B cell (primary cell): ENCODE measurements around the gene COA5. TPM values are rescaled to one million over a fixed set of nuclear protein-coding genes. Genes with fewer than 3 reads are reported as not detected.

Experiments used
- ATAC-seq: fragments of 200-7000 bp; cut with Tn5 transposase; one replicate; pipeline ENCODE4 v1.10.0; 2021; ENCODE audit warnings: low read depth, mild to moderate bottlenecking, moderate number of reproducible peaks, moderate library complexity
- CTCF ChIA-PET: fragments of 350-600 bp; sonication (Branson Sonifier 250); formaldehyde crosslinking; loops from one replicate; lab custom pipeline; 2021; ENCODE audit warnings: antibody characterized with exemption, inconsistent platforms; lab: Charles Lee
- POLR2A ChIA-PET: fragments of 350-600 bp; sonication (Branson Sonifier 250); formaldehyde crosslinking; loops from one replicate; lab custom pipeline; 2021; ENCODE audit warnings: antibody characterized with exemption; lab: Charles Lee
- DNase-seq: peaks from one replicate; pipeline ENCODE4 v3.0.0; 2013
- H2AFZ ChIP-seq: 2 replicates; pipeline ENCODE4 v1.6.1; 2012; ENCODE audit warnings: mild to moderate bottlenecking, low read depth, low read length; ENCODE audit not compliant: insufficient read depth, poor library complexity, severe bottlenecking
- H3K27ac ChIP-seq, 2 donors: 1 replicate in 1 of 2; 2 replicates in 1 of 2; pipeline ENCODE4 v1.5.1; 2012 to 2013; ENCODE audit warnings: low read length in 2 of 2, mild to moderate bottlenecking in 2 of 2, moderate library complexity in 1 of 2
- H3K27me3 ChIP-seq, 4 experiments: fragments of 200-600 bp in 1 of 4; sonication (generic) in 1 of 4; replicated peaks in 1 of 4; 1 replicate in 2 of 4; 2 replicates in 2 of 4; pipeline versions ENCODE4 v1.6.1 to v1.7.0; 2013 to 2016; ENCODE audit warnings: low read length in 3 of 4, mild to moderate bottlenecking in 2 of 4, mixed read lengths in 1 of 4, moderate library complexity in 1 of 4; ENCODE audit not compliant: insufficient read depth in 4 of 4, control insufficient read depth in 3 of 4; ENCODE audit errors: control extremely low read depth in 1 of 4
- H3K36me3 ChIP-seq, 2 experiments: replicated peaks in 1 of 2; 1 replicate in 1 of 2; 2 replicates in 1 of 2; pipeline versions ENCODE4 v1.6.1 to v1.7.1; 2013; ENCODE audit warnings: low read length in 1 of 2; ENCODE audit not compliant: insufficient read depth in 2 of 2, control insufficient read depth in 1 of 2; ENCODE audit errors: control extremely low read depth in 1 of 2, extremely low read depth in 1 of 2
- H3K4me1 ChIP-seq, 2 donors: fragments of 200-600 bp in 1 of 2; sonication (generic) in 1 of 2; 1 replicate in 1 of 2; 2 replicates in 1 of 2; pipeline versions ENCODE4 v1.5.1 to v1.6.1; 2013 to 2017; ENCODE audit warnings: low read length in 2 of 2; ENCODE audit not compliant: control insufficient read depth in 2 of 2, insufficient read depth in 2 of 2
- H3K4me2 ChIP-seq: replicated peaks from 2 replicates; pipeline ENCODE3; 2012; ENCODE audit warnings: mild to moderate bottlenecking, low read depth, low read length; ENCODE audit not compliant: poor library complexity, severe bottlenecking
- H3K4me3 ChIP-seq, 5 experiments: fragments of 200-600 bp in 1 of 5; sonication (generic) in 1 of 5; 1 replicate in 3 of 5; 2 replicates in 2 of 5; pipeline versions ENCODE4 v1.5.1 to v1.7.0; 2011 to 2016; ENCODE audit warnings: low read length in 4 of 5, mild to moderate bottlenecking in 4 of 5, low read depth in 2 of 5, control low read depth in 1 of 5, moderate library complexity in 1 of 5; ENCODE audit not compliant: insufficient read depth in 1 of 5; ENCODE audit errors: control extremely low read depth in 1 of 5, extremely low read depth in 1 of 5
- H3K79me2 ChIP-seq: fragments of 200-600 bp; sonication (generic); one replicate; pipeline ENCODE4 v1.6.0; 2016; ENCODE audit warnings: low read length; ENCODE audit not compliant: control insufficient read depth, insufficient read depth
- H3K9ac ChIP-seq: fragments of 200-600 bp; sonication (generic); 2 replicates; pipeline ENCODE4 v1.6.1; 2017; ENCODE audit warnings: mild to moderate bottlenecking, low read length, moderate library complexity
- H3K9me3 ChIP-seq, 3 donors: one replicate each; pipeline versions ENCODE4 v1.6.1 to v1.7.1; 2013; ENCODE audit warnings: low read length in 2 of 3; ENCODE audit not compliant: control insufficient read depth in 2 of 3, insufficient read depth in 1 of 3; ENCODE audit errors: control extremely low read depth in 1 of 3
- H4K20me1 ChIP-seq: 2 replicates; pipeline ENCODE4 v1.6.0; 2012; ENCODE audit warnings: mild to moderate bottlenecking, low read length; ENCODE audit not compliant: insufficient read depth, control insufficient read depth, poor library complexity, severe bottlenecking
- H3K27ac Mint-ChIP-seq: one replicate; pipeline ENCODE4 v1.8.0; 2021; ENCODE audit warnings: mixed read lengths
- H3K27me3 Mint-ChIP-seq: one replicate; pipeline ENCODE4 v1.8.0; 2021; ENCODE audit warnings: mixed read lengths
- H3K4me1 Mint-ChIP-seq: one replicate; pipeline ENCODE4 v1.8.0; 2021; ENCODE audit warnings: mixed read lengths
- H3K4me3 Mint-ChIP-seq: one replicate; pipeline ENCODE4 v1.8.0; 2021; ENCODE audit warnings: mixed read lengths
- H3K9me3 Mint-ChIP-seq: one replicate; pipeline ENCODE4 v1.8.0; 2022; ENCODE audit warnings: mixed read lengths; ENCODE audit not compliant: insufficient read depth
- CTCF ChIP-seq: fragments of 200-600 bp; IDR thresholded peaks from one replicate; pipeline ENCODE4 v1.8.0; 2022; ENCODE audit warnings: antibody characterized with exemption, mild to moderate bottlenecking
- EZH2 ChIP-seq: IDR thresholded peaks from 2 replicates; pipeline ENCODE4 v1.6.1; 2012; ENCODE audit warnings: borderline replicate concordance, low read depth, mild to moderate bottlenecking, moderate library complexity, low read length; ENCODE audit not compliant: insufficient read depth, poor library complexity, severe bottlenecking
- WGBS: methylation state at CpG from one replicate; pipeline ENCODE4 v1.1.5; 2013; ENCODE audit warnings: missing lambda C conversion rate; ENCODE audit not compliant: insufficient coverage; 5-methylcytosine and 5-hydroxymethylcytosine counted together
- intact Hi-C: fragments of 100-400 bp; cut with micrococcal nuclease; formaldehyde crosslinking; loops from one replicate; pipeline ENCODE4 v1.10.0; 2022
- polyA plus RNA-seq: library from polyadenylated mRNA; depleted of rRNA; stranded (reverse); fragments of >200 nt; gene quantifications from 2 replicates; pipeline ENCODE4 v1.2.3, GENCODE V29; 2012
- total RNA-seq, 2 donors: library from RNA; stranded (reverse); fragments of 120-200 nt in 1 of 2; gene quantifications; 1 replicate in 1 of 2; 2 replicates in 1 of 2; pipeline versions ENCODE4 v1.2.3 to v1.2.4, GENCODE V29; 2013 to 2022

The COA5 gene
- total and polyA plus RNA-seq, 2 donors (not counting 1 experiment from before 2014, with no cell fraction given): 23.2 to 46.9 TPM

- Histone ChIP-seq H3K4me1 (peaks cover 6 to 10% of the 10 kb centered on the region in 2 donors), H3K36me3 (peaks cover 0 to 17% of the 10 kb centered on the region in 2 experiments), H3K27me3 (no peaks in the 10 kb centered on the region), H3K9me3 (no peaks in the 10 kb centered on the region), H3K4me3 (no peak overlapping the region), H2AFZ (no peak overlapping the region), H3K27ac (no peak overlapping the region), H3K79me2 (no peaks in the 10 kb centered on the region), H3K9ac (no peak overlapping the region), H3K4me2 (no peak overlapping the region), H4K20me1 (no peaks in the 10 kb centered on the region)
- ChIA-PET POLR2A (no interaction called here), CTCF (interaction anchor here (1.0 kb wide), 1 partner anchor 18 kb away, joined by 3 read pairs; no protein-coding TSS in a partner anchor)
- Mint-ChIP-seq H3K27ac (no peak overlapping the region), H3K9me3 (no peaks in the 10 kb centered on the region), H3K4me1 (peaks cover 10% of the 10 kb centered on the region), H3K27me3 (no peaks in the 10 kb centered on the region), H3K4me3 (no peak overlapping the region)
- 98% methylated on average over 9 of the region's 9 CpGs for WGBS
- no peak for TF ChIP-seq EZH2
- TF ChIP-seq CTCF: no peak
- intact Hi-C loops: no loop called here
- ATAC-seq: no peak
- no peak for DNase-seq
Observed at GRCh38 chr2:98578231-98578630, 30.1 kb downstream of the COA5 start.

GRCh38 chr2:98577313-98577712 is 31.0 kb downstream of the COA5 start:
- DNase-seq: no peak
- ATAC-seq: no peak
- CTCF ChIA-PET: interaction anchor here (1.0 kb wide), 1 partner anchor 19 kb away, joined by 3 read pairs; no protein-coding TSS in a partner anchor
- POLR2A ChIA-PET: no interaction called here
- Mint-ChIP-seq H3K9me3 (no peaks in the 10 kb centered on the region), H3K4me1 (peaks cover 10% of the 10 kb centered on the region), H3K27ac (no peak overlapping the region), H3K27me3 (no peaks in the 10 kb centered on the region), H3K4me3 (no peak overlapping the region)
- no peaks in the 10 kb centered on the region for H4K20me1 ChIP-seq
- no peaks in the 10 kb centered on the region for H3K79me2 ChIP-seq
- TF ChIP-seq EZH2: no peak
- no peak for TF ChIP-seq CTCF
- H2AFZ ChIP-seq: no peak overlapping the region
- no peak overlapping the region for H3K27ac ChIP-seq
- H3K9ac ChIP-seq: no peak overlapping the region
- peaks cover 0 to 10% of the 10 kb centered on the region in 2 experiments for H3K36me3 ChIP-seq
- no peak overlapping the region for H3K4me2 ChIP-seq
- 98% methylated on average over 9 of the region's 10 CpGs for WGBS
- H3K4me1 ChIP-seq: peaks cover 6 to 10% of the 10 kb centered on the region in 2 donors
- intact Hi-C loops: no loop called here
- H3K4me3 ChIP-seq: no peak overlapping the region
- H3K27me3 ChIP-seq: no peaks in the 10 kb centered on the region
- H3K9me3 ChIP-seq: no peaks in the 10 kb centered on the region
